NT2/D1 (cell line): ENCODE measurements around the gene PRTFDC1.

ENCODE experiments used
- SUZ12 ChIP-seq: IDR thresholded peaks from 2 replicates; pipeline ENCODE4 v1.6.1; 2011; ENCODE audit not compliant: insufficient read length, insufficient read depth; ENCODE audit errors: extremely low read depth
- YY1 ChIP-seq: IDR thresholded peaks from 2 replicates; pipeline ENCODE4 v1.6.1; 2011; ENCODE audit not compliant: insufficient read length, insufficient read depth
- ZNF274 ChIP-seq: IDR thresholded peaks from 2 replicates; pipeline ENCODE4 v1.6.1; 2011; ENCODE audit warnings: mild to moderate bottlenecking, low read depth, low read length

GRCh38 chr10:24841530-24841929 lies 110.9 kb downstream of the PRTFDC1 start:
- TF ChIP-seq YY1 (no peak), ZNF274 (no peak), SUZ12 (no peak)
